Spleen (tissue), 7 donors: ENCODE measurements around the gene FAM53B.

ENCODE experiments used
- CTCF ChIP-seq, 11 experiments: fragments of 200-600 bp in 7 of 11; fragments of 450-650 bp in 4 of 11; sonication (generic) in 4 of 11; IDR thresholded peaks in 8 of 11; conservative IDR thresholded peaks in 3 of 11; 1 replicate in 7 of 11; 2 replicates in 4 of 11; pipeline versions ENCODE4 v1.4.0 to v1.8.0; 2016 to 2021; ENCODE audit warnings: antibody characterized with exemption in 11 of 11, inconsistent platforms in 4 of 11, mild to moderate bottlenecking in 1 of 11
- POLR2A ChIP-seq, 3 donors: fragments of 450-650 bp; IDR thresholded peaks; one replicate each; pipeline ENCODE4 v1.5.1; 2017; ENCODE audit warnings: antibody characterized with exemption in 3 of 3, mild to moderate bottlenecking in 1 of 3
- POLR2AphosphoS5 ChIP-seq, 3 donors: sonication (generic); formaldehyde crosslinking; IDR thresholded peaks; one replicate each; pipeline ENCODE4 v1.5.1; 2017; ENCODE audit warnings: antibody characterized with exemption in 3 of 3
- donor health status: DM: no; HTN: no; CAD: no; lungs with moderate emphysema.
- donor health status: DM: no; HTN: no; CAD: no.
- donor health status: DM: no; HTN: no; CAD: no.

GRCh38 chr10:124741281-124741921 lies 2.8 kb downstream of the FAM53B start:
- peak in 2 of 3 donors; percentile 58 to 59 for TF ChIP-seq POLR2AphosphoS5 (IDR thresholded peaks at IDR 0.05)
- TF ChIP-seq POLR2A (IDR thresholded peaks at IDR 0.05), result no peak
- TF ChIP-seq CTCF (IDR thresholded peaks at IDR 0.05 in 8 of 11, conservative IDR thresholded peaks at IDR 0.05 in 3 of 11), result peak; percentile 71 to 95 (median 84)
